HepG2 (cell line): ENCODE measurements around the gene CA9. TPM values are rescaled to one million over a fixed set of nuclear protein-coding genes. Genes with fewer than 3 reads are reported as not detected.

Experiments
- CBX5 ChIP-seq: sonication (generic); formaldehyde crosslinking; IDR thresholded peaks from 2 replicates; pipeline ENCODE4 v1.4.0; 2020; ENCODE audit warnings: missing genetic modification reagents, borderline replicate concordance
- CEBPG ChIP-seq: IDR thresholded peaks from 2 replicates; pipeline ENCODE4 v1.6.1; 2016
- GTF2F1 ChIP-seq: fragments of 150-350 bp; IDR thresholded peaks from 2 replicates; pipeline ENCODE4 v1.6.1; 2014; ENCODE audit warnings: low read length
- NR2C2 ChIP-seq: sonication (generic); formaldehyde crosslinking; IDR thresholded peaks from 2 replicates; pipeline ENCODE4 v1.4.0; 2020; ENCODE audit warnings: missing genetic modification reagents, mild to moderate bottlenecking, moderate library complexity, borderline replicate concordance
- STAG1 ChIP-seq: sonication (generic); formaldehyde crosslinking; IDR thresholded peaks from 2 replicates; pipeline ENCODE4 v1.4.0; 2020; ENCODE audit warnings: missing genetic modification reagents
- THYN1 ChIP-seq: sonication (generic); formaldehyde crosslinking; IDR thresholded peaks from 2 replicates; pipeline ENCODE4 v1.8.1; 2023; ENCODE audit warnings: low read depth, mild to moderate bottlenecking, moderate library complexity, missing genetic modification reagents, borderline replicate concordance
- TP53 ChIP-seq: sonication (generic); formaldehyde crosslinking; conservative IDR thresholded peaks from 2 replicates; pipeline ENCODE4 v1.4.0; 2020; ENCODE audit warnings: missing genetic modification reagents
- ZFP41 ChIP-seq: sonication (generic); formaldehyde crosslinking; IDR thresholded peaks from 2 replicates; pipeline ENCODE4 v1.4.0; 2020; ENCODE audit warnings: mild to moderate bottlenecking, missing genetic modification reagents, borderline replicate concordance
- ZNF124 ChIP-seq: sonication (generic); formaldehyde crosslinking; IDR thresholded peaks from 2 replicates; pipeline ENCODE4 v1.4.0; 2020; ENCODE audit warnings: missing genetic modification reagents
- ZNF530 ChIP-seq: sonication (generic); formaldehyde crosslinking; IDR thresholded peaks from 2 replicates; pipeline ENCODE4 v1.5.0; 2020; ENCODE audit warnings: low read depth, mild to moderate bottlenecking, missing genetic modification reagents
- ZNF652 ChIP-seq: IDR thresholded peaks from 2 replicates; pipeline ENCODE4 v1.6.1; 2016; ENCODE audit warnings: low read depth, borderline replicate concordance
- polyA plus RNA-seq, 8 experiments: library from polyadenylated mRNA; depleted of rRNA in 3 of 8; stranded (reverse) in 7 of 8; unstranded in 1 of 8; fragments of >200 nt; fragmentation: Illumina TruSeq in 4 of 8; extraction: Trizol in 4 of 8; gene quantifications; 2 replicates each; pipeline versions ENCODE4 v1.2.1 to v1.2.3, GENCODE V29; 2011 to 2016; ENCODE audit warnings: low read depth in 4 of 8, missing spikeins in 1 of 8, mixed read lengths in 1 of 8; ENCODE audit not compliant: insufficient read depth in 1 of 8
- total RNA-seq, 5 experiments: library from RNA; depleted of rRNA; stranded (reverse); fragments of >200 nt; fragmentation: Illumina TruSeq; extraction: Trizol; gene quantifications; 2 replicates each; pipeline ENCODE4 v1.2.3, GENCODE V29; 2016; ENCODE audit warnings: low read depth in 1 of 5
- TF ChIP-seq, protein P1 (sequence below): sonication (generic); formaldehyde crosslinking; IDR thresholded peaks from 2 replicates; pipeline ENCODE4 v1.8.1; 2023; ENCODE audit warnings: mild to moderate bottlenecking, missing genetic modification reagents
- TF ChIP-seq, protein P2 (sequence below): sonication (generic); formaldehyde crosslinking; IDR thresholded peaks from 2 replicates; pipeline ENCODE4 v1.5.0; 2020; ENCODE audit warnings: missing genetic modification reagents, mild to moderate bottlenecking, borderline replicate concordance
- TF ChIP-seq, protein P3 (sequence below): sonication (generic); formaldehyde crosslinking; IDR thresholded peaks from 2 replicates; pipeline ENCODE4 v1.5.1; 2020; ENCODE audit warnings: mild to moderate bottlenecking, moderate library complexity, missing genetic modification reagents
- TF ChIP-seq, protein P4 (sequence below): sonication (generic); formaldehyde crosslinking; IDR thresholded peaks from 2 replicates; pipeline ENCODE4 v1.5.1; 2020; ENCODE audit warnings: missing genetic modification reagents, mild to moderate bottlenecking, borderline replicate concordance
- TF ChIP-seq, protein P5 (sequence below): IDR thresholded peaks from 2 replicates; pipeline ENCODE4 v1.6.1; 2012; ENCODE audit warnings: low read depth, low read length, improper control_type of control experiment

Gene CA9
- total and polyA plus RNA-seq, 2 of the 13 experiments (the other 11 are each of a cell fraction or from before 2014, with no cell fraction given) = 0.13 to 152 TPM

DNA sequence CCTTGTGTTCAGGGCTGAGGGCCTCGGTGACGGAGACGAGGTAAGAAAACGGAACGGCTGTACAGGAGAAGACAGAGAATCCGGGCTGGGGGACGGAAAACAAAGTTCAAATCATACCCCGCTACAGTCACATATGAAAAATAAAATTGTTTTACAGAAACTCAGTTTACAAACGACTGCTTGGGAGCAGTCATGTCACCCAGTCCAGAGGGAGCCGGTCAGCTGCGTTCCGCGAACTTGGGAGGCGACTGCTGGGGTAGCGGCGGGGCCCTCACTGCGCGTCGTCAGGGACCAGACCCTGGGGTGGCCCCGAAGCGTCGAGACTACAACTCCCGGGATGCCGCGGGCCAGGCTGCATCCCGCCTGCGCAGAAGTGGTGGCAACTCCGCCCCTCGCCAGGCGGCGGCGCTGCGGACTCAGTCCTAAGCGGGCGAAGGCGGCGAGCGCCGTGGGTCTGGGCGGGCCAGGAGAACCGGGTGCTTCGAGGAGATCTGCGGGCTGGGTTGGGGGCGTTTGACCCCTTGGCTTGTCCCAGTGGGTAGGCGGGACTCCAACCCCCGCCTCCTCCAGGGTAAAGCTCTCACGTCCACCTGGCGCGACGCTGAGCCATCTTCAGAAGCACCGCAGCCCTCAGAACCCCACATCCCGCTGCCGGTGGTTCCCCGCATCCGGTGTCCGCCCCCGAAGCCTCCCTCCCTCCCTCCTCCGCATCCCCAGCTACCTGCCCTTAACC lies 27.0 kb upstream of the CA9 start (continued):
- TF ChIP-seq, protein P1, sequence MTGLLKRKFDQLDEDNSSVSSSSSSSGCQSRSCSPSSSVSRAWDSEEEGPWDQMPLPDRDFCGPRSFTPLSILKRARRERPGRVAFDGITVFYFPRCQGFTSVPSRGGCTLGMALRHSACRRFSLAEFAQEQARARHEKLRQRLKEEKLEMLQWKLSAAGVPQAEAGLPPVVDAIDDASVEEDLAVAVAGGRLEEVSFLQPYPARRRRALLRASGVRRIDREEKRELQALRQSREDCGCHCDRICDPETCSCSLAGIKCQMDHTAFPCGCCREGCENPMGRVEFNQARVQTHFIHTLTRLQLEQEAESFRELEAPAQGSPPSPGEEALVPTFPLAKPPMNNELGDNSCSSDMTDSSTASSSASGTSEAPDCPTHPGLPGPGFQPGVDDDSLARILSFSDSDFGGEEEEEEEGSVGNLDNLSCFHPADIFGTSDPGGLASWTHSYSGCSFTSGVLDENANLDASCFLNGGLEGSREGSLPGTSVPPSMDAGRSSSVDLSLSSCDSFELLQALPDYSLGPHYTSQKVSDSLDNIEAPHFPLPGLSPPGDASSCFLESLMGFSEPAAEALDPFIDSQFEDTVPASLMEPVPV (CRISPR knock-in tag) = 0 out of 2 replicates have a peak, but pooled peaks have one; percentile 43
- TF ChIP-seq, protein P2, sequence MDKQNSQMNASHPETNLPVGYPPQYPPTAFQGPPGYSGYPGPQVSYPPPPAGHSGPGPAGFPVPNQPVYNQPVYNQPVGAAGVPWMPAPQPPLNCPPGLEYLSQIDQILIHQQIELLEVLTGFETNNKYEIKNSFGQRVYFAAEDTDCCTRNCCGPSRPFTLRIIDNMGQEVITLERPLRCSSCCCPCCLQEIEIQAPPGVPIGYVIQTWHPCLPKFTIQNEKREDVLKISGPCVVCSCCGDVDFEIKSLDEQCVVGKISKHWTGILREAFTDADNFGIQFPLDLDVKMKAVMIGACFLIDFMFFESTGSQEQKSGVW (CRISPR knock-in tag) = no peak
- TF ChIP-seq CBX5 (peak; percentile 20; the same call in 1 of the 2 replicates), TP53 (CRISPR knock-in tag) (no peak), NR2C2 (CRISPR knock-in tag) (peak; percentile 23; the same call in 1 of the 2 replicates), ZNF124 (CRISPR knock-in tag) (0 out of 2 replicates have a peak, but pooled peaks have one; percentile 35), THYN1 (CRISPR knock-in tag) (no peak), ZFP41 (CRISPR knock-in tag) (0 out of 2 replicates have a peak, but pooled peaks have one; percentile 41), GTF2F1 (no peak), STAG1 (CRISPR knock-in tag) (peak; percentile 91), ZNF652 (no peak; the same call in 1 of the 2 replicates), ZNF530 (CRISPR knock-in tag) (no peak), CEBPG (CRISPR knock-in tag) (peak; percentile 24; the same call in 1 of the 2 replicates)
- TF ChIP-seq, protein P3, sequence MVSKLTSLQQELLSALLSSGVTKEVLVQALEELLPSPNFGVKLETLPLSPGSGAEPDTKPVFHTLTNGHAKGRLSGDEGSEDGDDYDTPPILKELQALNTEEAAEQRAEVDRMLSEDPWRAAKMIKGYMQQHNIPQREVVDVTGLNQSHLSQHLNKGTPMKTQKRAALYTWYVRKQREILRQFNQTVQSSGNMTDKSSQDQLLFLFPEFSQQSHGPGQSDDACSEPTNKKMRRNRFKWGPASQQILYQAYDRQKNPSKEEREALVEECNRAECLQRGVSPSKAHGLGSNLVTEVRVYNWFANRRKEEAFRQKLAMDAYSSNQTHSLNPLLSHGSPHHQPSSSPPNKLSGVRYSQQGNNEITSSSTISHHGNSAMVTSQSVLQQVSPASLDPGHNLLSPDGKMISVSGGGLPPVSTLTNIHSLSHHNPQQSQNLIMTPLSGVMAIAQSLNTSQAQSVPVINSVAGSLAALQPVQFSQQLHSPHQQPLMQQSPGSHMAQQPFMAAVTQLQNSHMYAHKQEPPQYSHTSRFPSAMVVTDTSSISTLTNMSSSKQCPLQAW (CRISPR knock-in tag) = peak; percentile 56; the same call in 1 of the 2 replicates
- TF ChIP-seq, protein P4, sequence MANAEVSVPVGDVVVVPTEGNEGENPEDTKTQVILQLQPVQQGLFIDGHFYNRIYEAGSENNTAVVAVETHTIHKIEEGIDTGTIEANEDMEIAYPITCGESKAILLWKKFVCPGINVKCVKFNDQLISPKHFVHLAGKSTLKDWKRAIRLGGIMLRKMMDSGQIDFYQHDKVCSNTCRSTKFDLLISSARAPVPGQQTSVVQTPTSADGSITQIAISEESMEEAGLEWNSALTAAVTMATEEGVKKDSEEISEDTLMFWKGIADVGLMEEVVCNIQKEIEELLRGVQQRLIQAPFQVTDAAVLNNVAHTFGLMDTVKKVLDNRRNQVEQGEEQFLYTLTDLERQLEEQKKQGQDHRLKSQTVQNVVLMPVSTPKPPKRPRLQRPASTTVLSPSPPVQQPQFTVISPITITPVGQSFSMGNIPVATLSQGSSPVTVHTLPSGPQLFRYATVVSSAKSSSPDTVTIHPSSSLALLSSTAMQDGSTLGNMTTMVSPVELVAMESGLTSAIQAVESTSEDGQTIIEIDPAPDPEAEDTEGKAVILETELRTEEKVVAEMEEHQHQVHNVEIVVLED (CRISPR knock-in tag) = peak; percentile 67; the same call in 1 of the 2 replicates
- TF ChIP-seq, protein P5, sequence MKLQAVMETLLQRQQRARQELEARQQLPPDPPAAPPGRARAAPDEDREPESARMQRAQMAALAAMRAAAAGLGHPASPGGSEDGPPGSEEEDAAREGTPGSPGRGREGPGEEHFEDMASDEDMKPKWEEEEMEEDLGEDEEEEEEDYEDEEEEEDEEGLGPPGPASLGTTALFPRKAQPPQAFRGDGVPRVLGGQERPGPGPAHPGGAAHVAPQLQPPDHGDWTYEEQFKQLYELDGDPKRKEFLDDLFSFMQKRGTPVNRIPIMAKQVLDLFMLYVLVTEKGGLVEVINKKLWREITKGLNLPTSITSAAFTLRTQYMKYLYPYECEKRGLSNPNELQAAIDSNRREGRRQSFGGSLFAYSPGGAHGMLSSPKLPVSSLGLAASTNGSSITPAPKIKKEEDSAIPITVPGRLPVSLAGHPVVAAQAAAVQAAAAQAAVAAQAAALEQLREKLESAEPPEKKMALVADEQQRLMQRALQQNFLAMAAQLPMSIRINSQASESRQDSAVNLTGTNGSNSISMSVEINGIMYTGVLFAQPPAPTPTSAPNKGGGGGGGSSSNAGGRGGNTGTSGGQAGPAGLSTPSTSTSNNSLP = 0 out of 2 replicates have a peak, but pooled peaks have one; percentile 24
